HG03575 (cell line): Measurements from ENCODE around the gene TIAM2.

ENCODE experiments used
- ATAC-seq: cut with Tn5 transposase; IDR thresholded peaks from one replicate; pipeline ENCODE4 v1.9.1; 2021; ENCODE audit not compliant: unreplicated experiment, insufficient number of reproducible peaks, low FRiP score; ENCODE audit errors: extremely low read depth

TIAM2 gene

DNA sequence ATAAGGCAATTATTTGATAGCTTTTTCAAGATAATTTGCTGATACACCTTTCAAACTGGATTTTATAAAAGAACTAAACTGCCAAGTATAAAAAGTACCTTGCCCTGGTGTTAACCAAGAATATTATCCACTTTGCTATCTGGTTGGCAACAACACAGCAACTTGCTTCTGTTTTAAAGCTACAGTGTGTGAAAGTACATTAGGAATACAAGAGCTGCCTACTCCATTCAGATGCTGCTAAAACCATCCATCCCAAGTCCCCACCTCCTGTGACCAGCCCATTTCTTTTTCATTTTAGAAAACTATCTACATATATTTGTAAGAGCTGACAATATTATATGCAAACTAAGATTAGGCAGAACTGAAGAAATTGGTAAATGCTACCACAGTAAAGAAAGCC is 281.5 kb downstream of the TIAM2 start:
- no peak for ATAC-seq

- no peak for ATAC-seq
Measured at GRCh38 chr6:155278319-155279049, 283.4 kb downstream of the TIAM2 start.

GRCh38 chr6:155284775-155285174 is 289.7 kb downstream of the TIAM2 start:
- ATAC-seq, result no peak

- ATAC-seq, result no peak
Measured at GRCh38 chr6:155287762-155288161, 292.6 kb downstream of the TIAM2 start.

GRCh38 chr6:155290491-155290890 is 295.4 kb downstream of the TIAM2 start:
- ATAC-seq, result no peak

GRCh38 chr6:155291291-155291690 is 296.2 kb downstream of the TIAM2 start:
- no peak for ATAC-seq

DNA sequence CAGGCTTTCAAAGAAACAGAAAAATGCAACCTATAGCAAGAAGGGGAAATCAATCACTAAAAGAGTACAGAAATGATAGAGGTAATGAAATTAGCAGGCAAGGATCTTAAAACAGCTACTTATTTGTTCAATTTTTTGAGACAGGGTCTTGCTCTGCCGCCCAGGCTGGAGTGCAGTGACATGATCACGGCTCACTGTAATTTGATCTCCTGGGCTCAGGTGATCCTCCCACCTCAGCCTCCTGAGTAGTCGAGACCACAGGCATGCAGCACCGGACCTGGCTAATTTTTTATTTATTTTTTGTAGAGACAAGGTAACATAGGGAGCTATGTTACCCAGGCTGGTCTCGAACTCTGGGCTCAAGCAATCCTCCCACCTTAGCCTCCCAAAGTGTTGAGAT is 297.6 kb downstream of the TIAM2 start:
- ATAC-seq, result no peak

- ATAC-seq, result no peak
Measured at GRCh38 chr6:155297669-155298068, 302.6 kb downstream of the TIAM2 start.

DNA sequence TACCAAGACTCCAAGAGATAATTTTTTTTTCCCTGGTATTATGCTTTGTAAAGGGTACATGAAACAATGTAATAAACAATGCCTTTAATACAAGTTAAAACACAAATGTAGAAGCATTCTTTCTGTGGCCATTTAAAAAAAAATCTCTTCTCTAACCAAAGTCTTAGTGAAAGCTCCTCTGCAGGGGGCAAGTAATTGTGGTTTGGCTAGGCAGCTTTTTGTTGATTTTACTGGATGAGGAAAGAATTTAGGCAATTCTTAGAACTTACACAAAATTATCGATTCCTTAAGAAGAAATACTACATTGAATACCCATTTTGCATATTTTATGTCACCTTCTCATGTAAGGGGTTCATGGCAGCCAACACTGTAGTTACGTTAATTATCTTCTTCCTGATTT is 306.8 kb downstream of the TIAM2 start:
- no peak for ATAC-seq

DNA sequence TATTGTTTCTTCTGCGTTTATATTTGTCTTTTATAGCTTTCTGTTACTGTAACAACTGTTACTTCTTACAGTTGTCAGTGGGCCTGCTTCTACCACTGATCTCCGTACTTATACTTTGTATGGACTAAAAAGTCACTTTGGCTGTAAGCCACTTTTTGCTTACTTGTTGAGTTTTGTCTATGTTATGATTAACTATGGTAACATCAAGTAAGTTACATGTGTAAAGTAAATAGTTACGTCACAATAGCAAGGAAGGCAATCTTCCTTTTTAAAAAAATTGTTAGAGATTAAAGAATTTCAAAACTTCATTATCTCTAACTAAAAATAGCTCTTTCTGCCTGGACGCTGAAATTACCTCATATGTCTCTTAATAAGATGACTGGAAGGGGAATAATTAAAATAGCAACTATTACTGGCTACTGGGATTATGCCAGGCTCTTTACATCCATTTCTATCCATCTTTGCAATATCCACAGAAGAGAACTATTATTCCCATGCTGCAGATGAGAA is 308.3 kb downstream of the TIAM2 start:
- ATAC-seq, result no peak

DNA sequence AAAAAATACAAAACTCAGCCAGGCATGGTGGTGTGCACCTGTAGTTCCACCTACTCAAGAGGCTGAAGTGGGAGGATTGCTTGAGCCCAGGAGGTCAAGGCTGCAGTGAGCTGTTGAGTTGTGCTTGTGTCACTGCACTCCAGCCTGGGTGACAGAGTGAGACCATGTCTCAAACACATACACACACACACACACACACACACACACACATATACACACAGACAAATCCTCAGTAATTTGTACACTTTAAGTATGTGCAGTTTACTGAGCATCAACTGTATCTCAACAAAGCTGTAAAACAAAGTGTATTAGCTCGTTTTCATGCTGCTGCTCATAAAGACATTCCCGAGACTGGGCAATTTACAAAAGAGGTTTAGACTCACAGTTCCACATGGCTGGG is 311.8 kb downstream of the TIAM2 start:
- no peak for ATAC-seq
